ENCODE data around the gene WDR7.

The WDR7 gene

DNA sequence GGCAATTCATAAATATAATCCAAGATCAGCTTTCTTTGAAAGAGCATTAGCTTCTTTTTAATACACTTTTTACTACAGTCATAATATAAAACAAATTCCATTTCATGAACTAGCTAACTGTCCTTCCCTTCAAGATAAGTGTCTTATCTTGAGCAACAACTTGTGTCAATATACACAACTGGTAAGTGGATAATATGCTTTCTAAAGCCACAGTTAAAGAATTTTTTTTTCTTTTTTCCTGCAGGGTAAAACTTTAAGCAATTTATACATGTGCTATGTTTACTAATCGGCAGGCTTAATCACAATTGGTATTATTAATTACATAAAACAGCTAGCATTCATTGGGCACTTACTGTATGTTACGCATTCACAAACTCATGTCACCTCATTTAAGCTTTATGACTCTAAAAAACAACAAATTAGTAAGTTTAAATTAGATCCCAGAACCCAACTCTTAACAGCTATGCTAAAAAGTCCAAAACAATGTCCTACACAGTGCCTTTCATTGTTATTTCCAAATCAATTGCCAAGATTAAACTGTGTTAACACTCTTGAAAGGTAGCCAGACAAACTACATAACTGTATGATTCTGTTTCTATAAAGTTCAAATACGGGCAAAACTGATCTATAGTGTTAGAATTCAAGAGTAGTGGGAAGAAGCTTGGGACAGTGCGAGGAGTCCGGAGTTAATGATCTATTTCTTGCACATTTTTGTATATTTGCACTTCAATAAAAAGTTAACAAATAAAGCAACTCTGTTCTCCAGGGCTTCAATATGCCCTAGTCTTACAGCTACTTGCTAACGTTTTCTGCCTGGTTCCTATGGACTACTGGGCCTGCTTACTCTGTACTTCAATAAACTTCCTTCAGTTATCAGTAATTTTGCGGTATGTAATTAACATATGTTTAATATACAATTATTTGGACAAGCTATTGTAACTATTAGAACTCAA lies 18.8 kb upstream of the WDR7 start:
- no peak overlapping the region for H4K91ac ChIP-seq (ENCODE audit: low read depth, low read length, poor library complexity)
- no peak overlapping the region for H3K23ac ChIP-seq (ENCODE audit: low read depth, low read length, poor library complexity)
- H3K18ac ChIP-seq (ENCODE audit: low read length) = no peak overlapping the region
- peaks cover 0 to 5% of the 10 kb centered on the region in 2 donors for H3K4me1 ChIP-seq (ENCODE audit: control insufficient read depth in 2 of 2, insufficient read depth in 1 of 2, low read depth in 1 of 2, low read length in 2 of 2)
- H3K9me3 ChIP-seq (replicated peaks in 1 of 2; ENCODE audit: control insufficient read depth in 2 of 2, insufficient read depth in 1 of 2, low read depth in 1 of 2, low read length in 2 of 2) = no peaks in the 10 kb centered on the region
- peaks cover 0 to 62% of the 10 kb centered on the region in 2 donors for H3K36me3 ChIP-seq (replicated peaks in 1 of 2; ENCODE audit: control insufficient read depth in 2 of 2, insufficient read depth in 2 of 2, low read length in 2 of 2)
- no peak overlapping the region for H3K27ac ChIP-seq (replicated peaks; ENCODE audit: low read length)
- no peak overlapping the region for H2AFZ ChIP-seq (ENCODE audit: low read length)
- peaks cover 6% of the 10 kb centered on the region for H3K79me1 ChIP-seq (ENCODE audit: low read depth, low read length)
- no peak overlapping the region for H3K9ac ChIP-seq (ENCODE audit: low read depth, low read length, poor library complexity)
- no peak overlapping the region for H4K8ac ChIP-seq (ENCODE audit: low read depth, low read length)
- H2BK120ac ChIP-seq (ENCODE audit: low read depth, low read length) = no peak overlapping the region
- no peak overlapping the region for H3K14ac ChIP-seq (ENCODE audit: low read length)
- no CpG with 5 or more reads among the region's 7 CpGs for WGBS, 2 donors (ENCODE audit: extremely low coverage in 2 of 2, insufficient read length in 2 of 2, insufficient replicate concordance in 1 of 2)
- no peak overlapping the region for H3K4me3 ChIP-seq (ENCODE audit: low read length in 2 of 2)
- H2BK12ac ChIP-seq (ENCODE audit: low read length) = no peak overlapping the region
- no peak overlapping the region for H3K4me2 ChIP-seq (ENCODE audit: insufficient read depth, low read length, poor library complexity, severe bottlenecking)
- H2AK5ac ChIP-seq (ENCODE audit: low read depth, low read length) = no peak overlapping the region
- no peak overlapping the region for H2BK5ac ChIP-seq (ENCODE audit: low read length)
- H2BK15ac ChIP-seq (ENCODE audit: low read length) = no peak overlapping the region
- no peaks in the 10 kb centered on the region for H3K27me3 ChIP-seq (ENCODE audit: control insufficient read depth in 3 of 3, insufficient read depth in 3 of 3, low read depth in 1 of 3, low read length in 3 of 3)
- no peak overlapping the region for H3K4ac ChIP-seq (ENCODE audit: low read length)
- DNase-seq (ENCODE audit: low spot score) = no peak

DNA sequence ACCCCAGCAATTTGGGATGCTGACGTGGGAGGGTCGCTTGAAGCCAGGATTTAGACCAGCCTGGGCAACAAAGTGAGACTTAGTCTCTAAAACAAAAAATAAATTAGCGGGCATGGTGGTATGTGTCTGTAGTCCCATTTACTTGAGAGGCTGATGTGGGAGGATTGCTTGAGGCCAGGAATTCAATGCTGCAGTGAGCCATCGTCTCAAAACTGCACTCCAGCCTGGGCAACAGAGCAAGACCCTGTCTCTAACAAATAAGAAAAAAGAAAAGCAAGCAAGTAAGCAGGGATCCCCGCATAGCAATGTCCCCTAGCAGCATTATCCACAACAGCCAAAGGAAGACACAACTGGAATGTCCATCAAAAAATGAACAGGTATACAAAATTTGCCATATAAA lies 16.2 kb upstream of the WDR7 start:
- Histone ChIP-seq H2BK12ac (ENCODE audit: low read length) (no peak overlapping the region), H3K23ac (ENCODE audit: low read depth, low read length, poor library complexity) (no peak overlapping the region), H3K4me1 (ENCODE audit: control insufficient read depth in 2 of 2, insufficient read depth in 1 of 2, low read depth in 1 of 2, low read length in 2 of 2) (peaks cover 0 to 5% of the 10 kb centered on the region in 2 donors), H3K9ac (ENCODE audit: low read depth, low read length, poor library complexity) (no peak overlapping the region), H2AFZ (ENCODE audit: low read length) (no peak overlapping the region), H4K8ac (ENCODE audit: low read depth, low read length) (no peak overlapping the region), H3K4me3 (ENCODE audit: low read length in 2 of 2) (no peak overlapping the region), H3K9me3 (replicated peaks in 1 of 2; ENCODE audit: control insufficient read depth in 2 of 2, insufficient read depth in 1 of 2, low read depth in 1 of 2, low read length in 2 of 2) (no peaks in the 10 kb centered on the region), H3K4me2 (ENCODE audit: insufficient read depth, low read length, poor library complexity, severe bottlenecking) (no peak overlapping the region), H2BK5ac (ENCODE audit: low read length) (no peak overlapping the region), H2BK15ac (ENCODE audit: low read length) (no peak overlapping the region), H3K36me3 (replicated peaks in 1 of 2; ENCODE audit: control insufficient read depth in 2 of 2, insufficient read depth in 2 of 2, low read length in 2 of 2) (peaks cover 0 to 51% of the 10 kb centered on the region in 2 donors), H3K27me3 (ENCODE audit: control insufficient read depth in 3 of 3, insufficient read depth in 3 of 3, low read depth in 1 of 3, low read length in 3 of 3) (no peaks in the 10 kb centered on the region), H4K91ac (ENCODE audit: low read depth, low read length, poor library complexity) (no peak overlapping the region), H3K14ac (ENCODE audit: low read length) (no peak overlapping the region), H3K79me1 (ENCODE audit: low read depth, low read length) (peaks cover 3% of the 10 kb centered on the region), H3K4ac (ENCODE audit: low read length) (no peak overlapping the region), H2BK120ac (ENCODE audit: low read depth, low read length) (no peak overlapping the region), H3K27ac (replicated peaks; ENCODE audit: low read length) (no peak overlapping the region), H3K18ac (ENCODE audit: low read length) (no peak overlapping the region), H2AK5ac (ENCODE audit: low read depth, low read length) (no peak overlapping the region)
- DNase-seq (ENCODE audit: low spot score) = no peak
- WGBS, 2 donors (ENCODE audit: extremely low coverage in 2 of 2, insufficient read length in 2 of 2, insufficient replicate concordance in 1 of 2) = no CpG with 5 or more reads among the region's 5 CpGs

DNA sequence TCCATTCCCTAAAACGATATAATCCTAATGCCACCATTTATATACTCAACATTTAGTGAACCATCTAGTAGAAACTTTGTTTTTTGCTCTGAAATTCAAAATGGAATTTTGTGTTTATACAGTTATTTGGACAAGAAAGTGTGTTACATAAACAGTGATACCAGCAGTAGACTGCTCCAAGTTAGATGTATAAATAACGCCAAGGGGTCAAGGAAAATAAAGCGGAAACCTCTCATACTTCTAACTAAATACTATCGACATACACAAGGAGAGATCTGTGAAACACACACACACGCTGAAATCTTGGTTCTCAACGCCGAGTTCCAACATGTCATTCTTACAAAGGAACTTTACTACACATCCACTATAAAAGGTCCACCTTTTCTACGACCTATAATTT lies 14.0 kb upstream of the WDR7 start:
- no peak overlapping the region for H3K14ac ChIP-seq (ENCODE audit: low read length)
- H4K91ac ChIP-seq (ENCODE audit: low read depth, low read length, poor library complexity) = no peak overlapping the region
- H3K9me3 ChIP-seq (replicated peaks in 1 of 2; ENCODE audit: control insufficient read depth in 2 of 2, insufficient read depth in 1 of 2, low read depth in 1 of 2, low read length in 2 of 2) = no peaks in the 10 kb centered on the region
- H3K36me3 ChIP-seq (replicated peaks in 1 of 2; ENCODE audit: control insufficient read depth in 2 of 2, insufficient read depth in 2 of 2, low read length in 2 of 2) = peaks cover 0 to 33% of the 10 kb centered on the region in 2 donors
- no peak for DNase-seq (ENCODE audit: low spot score)
- H3K27me3 ChIP-seq (ENCODE audit: control insufficient read depth in 3 of 3, insufficient read depth in 3 of 3, low read depth in 1 of 3, low read length in 3 of 3) = no peaks in the 10 kb centered on the region
- H2BK12ac ChIP-seq (ENCODE audit: low read length) = no peak overlapping the region
- no peak overlapping the region for H3K27ac ChIP-seq (replicated peaks; ENCODE audit: low read length)
- H2BK120ac ChIP-seq (ENCODE audit: low read depth, low read length) = no peak overlapping the region
- H3K9ac ChIP-seq (ENCODE audit: low read depth, low read length, poor library complexity) = no peak overlapping the region
- H3K4ac ChIP-seq (ENCODE audit: low read length) = no peak overlapping the region
- H4K8ac ChIP-seq (ENCODE audit: low read depth, low read length) = no peak overlapping the region
- peak overlapping the region; percentile 52 for H3K4me2 ChIP-seq (ENCODE audit: insufficient read depth, low read length, poor library complexity, severe bottlenecking)
- no CpG with 5 or more reads among the region's 8 CpGs for WGBS, 2 donors (ENCODE audit: extremely low coverage in 2 of 2, insufficient read length in 2 of 2, insufficient replicate concordance in 1 of 2)
- peaks cover 0 to 5% of the 10 kb centered on the region in 2 donors for H3K4me1 ChIP-seq (ENCODE audit: control insufficient read depth in 2 of 2, insufficient read depth in 1 of 2, low read depth in 1 of 2, low read length in 2 of 2)
- peak overlapping the region in 1 of 2 donors; percentile 98 for H3K4me3 ChIP-seq (ENCODE audit: low read length in 2 of 2)
- H3K23ac ChIP-seq (ENCODE audit: low read depth, low read length, poor library complexity) = no peak overlapping the region
- H2BK5ac ChIP-seq (ENCODE audit: low read length) = no peak overlapping the region
- H2AFZ ChIP-seq (ENCODE audit: low read length) = no peak overlapping the region
- no peak overlapping the region for H2BK15ac ChIP-seq (ENCODE audit: low read length)
- no peak overlapping the region for H2AK5ac ChIP-seq (ENCODE audit: low read depth, low read length)
- H3K18ac ChIP-seq (ENCODE audit: low read length) = no peak overlapping the region
- no peaks in the 10 kb centered on the region for H3K79me1 ChIP-seq (ENCODE audit: low read depth, low read length)

DNA sequence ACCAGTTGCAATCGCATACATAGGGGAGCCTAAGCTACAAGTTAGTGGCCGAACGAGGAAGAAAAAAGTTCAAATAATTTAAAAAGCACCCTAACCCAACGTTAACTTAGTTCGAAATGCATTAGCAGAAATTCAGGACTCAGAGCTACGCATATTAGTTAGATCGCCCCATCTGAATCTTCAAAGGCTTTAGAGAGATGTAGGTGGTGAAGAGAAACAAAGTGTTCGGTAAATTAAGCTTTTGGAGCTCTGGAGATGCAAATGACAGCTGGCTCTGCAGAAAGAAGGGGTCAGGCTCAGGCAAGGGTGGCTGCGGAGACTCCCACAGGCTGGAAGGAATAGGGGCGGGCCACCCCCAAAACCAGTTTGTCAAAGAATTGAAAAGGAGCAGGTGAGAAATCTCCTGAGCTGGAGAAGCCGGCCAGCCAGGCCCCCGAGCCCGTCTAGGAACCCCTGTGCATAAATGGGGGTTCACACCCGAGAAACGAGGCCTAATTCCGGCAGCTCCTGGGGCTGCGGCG lies 13.4 kb upstream of the WDR7 start:
- Histone ChIP-seq H3K27ac (replicated peaks; ENCODE audit: low read length) (peak overlapping the region; percentile 72), H3K4ac (ENCODE audit: low read length) (no peak overlapping the region), H2BK15ac (ENCODE audit: low read length) (peak overlapping the region; percentile 65), H4K91ac (ENCODE audit: low read depth, low read length, poor library complexity) (no peak overlapping the region), H3K9ac (ENCODE audit: low read depth, low read length, poor library complexity) (peak overlapping the region; percentile 88), H3K79me1 (ENCODE audit: low read depth, low read length) (no peaks in the 10 kb centered on the region), H3K18ac (ENCODE audit: low read length) (peak overlapping the region; percentile 93), H2AFZ (ENCODE audit: low read length) (peak overlapping the region; percentile 91), H3K4me2 (ENCODE audit: insufficient read depth, low read length, poor library complexity, severe bottlenecking) (peak overlapping the region; percentile 74), H2BK5ac (ENCODE audit: low read length) (no peak overlapping the region), H2BK120ac (ENCODE audit: low read depth, low read length) (no peak overlapping the region), H4K8ac (ENCODE audit: low read depth, low read length) (no peak overlapping the region), H2BK12ac (ENCODE audit: low read length) (no peak overlapping the region), H3K14ac (ENCODE audit: low read length) (peak overlapping the region; percentile 63), H3K27me3 (ENCODE audit: control insufficient read depth in 3 of 3, insufficient read depth in 3 of 3, low read depth in 1 of 3, low read length in 3 of 3) (no peaks in the 10 kb centered on the region), H3K4me3 (ENCODE audit: low read length in 2 of 2) (peak overlapping the region; percentile 95 to 98), H3K36me3 (replicated peaks in 1 of 2; ENCODE audit: control insufficient read depth in 2 of 2, insufficient read depth in 2 of 2, low read length in 2 of 2) (peaks cover 0 to 27% of the 10 kb centered on the region in 2 donors), H2AK5ac (ENCODE audit: low read depth, low read length) (peak overlapping the region; percentile 91), H3K23ac (ENCODE audit: low read depth, low read length, poor library complexity) (peak overlapping the region; percentile 83), H3K9me3 (replicated peaks in 1 of 2; ENCODE audit: control insufficient read depth in 2 of 2, insufficient read depth in 1 of 2, low read depth in 1 of 2, low read length in 2 of 2) (no peaks in the 10 kb centered on the region), H3K4me1 (ENCODE audit: control insufficient read depth in 2 of 2, insufficient read depth in 1 of 2, low read depth in 1 of 2, low read length in 2 of 2) (peaks cover 0 to 5% of the 10 kb centered on the region in 2 donors)
- no CpG with 5 or more reads among the region's 18 CpGs for WGBS, 2 donors (ENCODE audit: extremely low coverage in 2 of 2, insufficient read length in 2 of 2, insufficient replicate concordance in 1 of 2)
- no peak for DNase-seq (ENCODE audit: low spot score)

All from neuronal stem cell (in vitro differentiated cells).